SH-SY5Y (cell line): ENCODE results near the gene GRB10.

ENCODE experiments used
- GATA2 ChIP-seq: IDR thresholded peaks from 2 replicates; pipeline ENCODE4 v1.6.1; 2011; ENCODE audit warnings: mild to moderate bottlenecking, low read depth, low read length
- GATA3 ChIP-seq: IDR thresholded peaks from 2 replicates; pipeline ENCODE4 v1.6.1; 2011; ENCODE audit warnings: low read depth, mild to moderate bottlenecking, low read length, moderate library complexity

GRCh38 chr7:50645186-50645585 is 137.5 kb downstream of the GRB10 start:
- TF ChIP-seq GATA2 (no peak), GATA3 (no peak)
